ENCODE results near the gene IGFALS.

IGFALS gene

DNA sequence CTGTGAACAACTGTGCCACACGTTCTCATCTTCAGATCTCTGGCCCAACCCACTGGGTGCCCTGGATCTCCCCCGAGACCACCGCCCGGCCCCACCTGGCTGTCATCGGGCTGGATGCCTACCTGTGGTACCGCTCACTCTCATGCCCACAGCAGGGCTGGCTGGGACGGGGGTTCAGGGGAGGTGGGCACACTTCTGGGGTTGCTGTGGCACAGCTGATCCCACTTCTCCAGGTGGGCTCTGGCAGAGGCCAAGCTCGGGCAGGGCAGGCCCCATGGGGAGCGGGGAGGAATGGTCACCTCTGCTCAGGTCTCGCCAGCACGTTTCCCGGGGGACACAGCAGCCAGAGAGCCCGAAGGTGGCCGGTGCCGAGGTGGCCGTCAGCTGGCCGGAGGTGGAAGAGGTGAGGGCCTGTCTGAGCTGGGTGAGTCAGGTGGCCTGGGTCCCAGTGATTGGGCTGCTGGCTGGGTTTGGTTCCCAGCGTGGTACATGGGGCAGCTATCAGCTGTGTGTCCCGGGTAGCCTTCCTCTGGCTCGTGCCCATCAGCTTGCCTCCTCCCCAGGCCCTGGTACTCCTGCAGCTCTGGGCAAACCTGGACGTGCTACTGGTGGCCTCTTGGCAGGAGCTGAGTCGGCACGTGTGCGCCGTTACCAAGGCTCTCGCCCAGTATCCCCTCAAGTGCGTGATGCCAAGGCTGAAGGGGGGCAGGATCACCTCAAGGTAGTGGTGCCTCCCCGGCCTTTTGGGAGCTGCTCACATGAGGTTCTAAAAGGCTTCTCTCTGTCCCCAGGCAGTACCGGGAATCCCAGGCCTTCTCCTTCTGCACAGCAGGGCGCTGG is 18.3 kb downstream of the IGFALS start:
- DNase-seq = no peak

GRCh38 chr16:1774448-1774780 is 19.1 kb downstream of the IGFALS start:
- DNase-seq = no peak

- DNase-seq = no peak
Observed at GRCh38 chr16:1773703-1774447, 19.6 kb downstream of the IGFALS start.

DNA sequence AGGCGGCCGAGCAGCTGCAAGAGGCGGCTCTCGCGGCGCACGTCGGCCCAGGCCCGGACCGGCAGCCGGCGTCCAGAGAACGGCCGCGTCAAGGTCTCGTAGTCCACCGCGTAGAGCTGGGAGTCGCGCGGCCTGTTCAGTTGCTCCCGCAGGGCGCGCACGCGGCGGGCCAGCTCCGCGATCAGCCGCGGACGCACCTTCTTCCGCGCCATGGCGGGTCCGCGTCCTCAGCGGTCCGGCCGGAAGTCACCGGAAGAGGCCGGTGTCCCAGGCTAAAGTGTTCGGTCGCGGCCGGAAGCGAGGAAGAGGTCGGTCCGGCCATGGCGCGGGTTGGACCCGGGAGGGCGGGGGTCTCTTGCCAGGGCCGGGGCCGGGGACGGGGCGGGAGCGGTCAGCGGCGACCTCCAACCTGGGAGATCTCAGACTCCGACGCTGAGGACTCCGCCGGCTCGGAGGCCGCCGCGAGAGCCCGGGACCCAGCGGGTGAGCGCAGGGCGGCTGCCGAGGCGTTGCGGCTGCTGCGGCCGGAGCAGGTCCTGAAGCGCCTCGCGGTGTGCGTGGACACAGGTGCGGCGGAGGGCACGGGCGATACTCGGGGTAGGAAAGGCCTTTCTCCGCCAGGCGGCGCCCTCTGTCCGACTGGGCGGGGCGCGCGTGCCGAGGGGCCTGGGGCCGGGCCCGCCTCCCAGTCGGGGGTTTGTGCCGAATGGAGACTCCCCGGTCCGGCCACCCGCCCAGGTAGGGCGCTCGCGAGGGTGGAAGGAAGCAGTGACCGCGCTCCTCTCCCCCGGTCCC is 20.4 kb downstream of the IGFALS start, which contains the start of gene MRPS34:
Gene MRPS34, minus strand, starts transcription at position 227 of the 795 bp plus-strand sequence. Its CDS starts 15 bp downstream, at position 212.
- peak; percentile 75 for DNase-seq

GRCh38 chr16:1772362-1772907 is 21.1 kb downstream of the IGFALS start, which contains the start of gene EME2:
EME2 (plus strand) TSS chr16:1772810; CDS start chr16:1773228, 418 bp downstream.
- DNase-seq = peak; percentile 40

- DNase-seq = no peak
Observed at GRCh38 chr16:1771864-1772361, 21.6 kb downstream of the IGFALS start.

- DNase-seq = peak; percentile 74
Observed at GRCh38 chr16:1771188-1771863, 22.2 kb downstream of the IGFALS start, which contains the start of gene NME3. NME3 (minus strand) TSS chr16:1771543; CDS start chr16:1771534, 9 bp downstream.

DNA sequence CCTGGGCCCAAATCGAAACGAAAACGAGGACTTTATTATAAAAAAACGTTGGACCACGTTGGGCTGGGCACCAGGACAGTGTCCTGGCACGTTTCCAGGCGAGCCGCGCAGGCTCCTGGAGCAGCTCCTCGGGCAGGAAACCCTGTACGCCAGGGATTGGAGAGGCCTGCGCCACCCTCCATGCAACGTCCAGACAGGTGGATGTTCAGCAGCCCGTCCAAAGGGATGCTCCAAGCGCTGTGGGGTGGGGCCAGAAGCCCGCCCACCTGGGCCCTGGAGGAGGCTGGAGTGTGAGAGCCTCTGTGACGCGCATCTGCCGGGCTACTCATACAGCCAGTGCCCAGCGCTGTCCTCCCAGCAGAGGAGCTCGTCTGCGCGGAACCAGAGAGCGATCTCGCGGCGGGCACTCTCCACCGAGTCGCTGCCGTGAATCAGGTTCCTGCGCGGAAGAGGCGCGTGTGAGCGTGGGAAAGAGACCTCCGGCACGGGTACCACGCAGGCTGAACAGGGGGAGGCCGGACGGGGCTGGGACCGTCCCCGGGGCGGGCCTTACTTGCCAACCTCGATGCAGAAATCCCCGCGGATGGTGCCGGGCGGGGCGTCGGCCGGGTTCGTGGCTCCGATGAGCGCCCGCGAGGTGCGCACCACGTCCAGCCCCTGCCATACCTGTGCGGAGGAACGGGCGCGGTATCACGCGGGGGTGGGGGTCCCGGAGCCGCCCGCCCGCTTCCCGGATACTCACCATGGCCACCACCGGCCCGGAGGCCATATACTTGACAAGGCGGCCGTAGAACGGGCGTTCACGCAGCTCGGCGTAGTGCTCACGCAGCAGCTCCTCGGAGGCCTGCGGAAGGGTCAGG is 22.9 kb downstream of the IGFALS start:
- peak; percentile 46 for DNase-seq

DNA sequence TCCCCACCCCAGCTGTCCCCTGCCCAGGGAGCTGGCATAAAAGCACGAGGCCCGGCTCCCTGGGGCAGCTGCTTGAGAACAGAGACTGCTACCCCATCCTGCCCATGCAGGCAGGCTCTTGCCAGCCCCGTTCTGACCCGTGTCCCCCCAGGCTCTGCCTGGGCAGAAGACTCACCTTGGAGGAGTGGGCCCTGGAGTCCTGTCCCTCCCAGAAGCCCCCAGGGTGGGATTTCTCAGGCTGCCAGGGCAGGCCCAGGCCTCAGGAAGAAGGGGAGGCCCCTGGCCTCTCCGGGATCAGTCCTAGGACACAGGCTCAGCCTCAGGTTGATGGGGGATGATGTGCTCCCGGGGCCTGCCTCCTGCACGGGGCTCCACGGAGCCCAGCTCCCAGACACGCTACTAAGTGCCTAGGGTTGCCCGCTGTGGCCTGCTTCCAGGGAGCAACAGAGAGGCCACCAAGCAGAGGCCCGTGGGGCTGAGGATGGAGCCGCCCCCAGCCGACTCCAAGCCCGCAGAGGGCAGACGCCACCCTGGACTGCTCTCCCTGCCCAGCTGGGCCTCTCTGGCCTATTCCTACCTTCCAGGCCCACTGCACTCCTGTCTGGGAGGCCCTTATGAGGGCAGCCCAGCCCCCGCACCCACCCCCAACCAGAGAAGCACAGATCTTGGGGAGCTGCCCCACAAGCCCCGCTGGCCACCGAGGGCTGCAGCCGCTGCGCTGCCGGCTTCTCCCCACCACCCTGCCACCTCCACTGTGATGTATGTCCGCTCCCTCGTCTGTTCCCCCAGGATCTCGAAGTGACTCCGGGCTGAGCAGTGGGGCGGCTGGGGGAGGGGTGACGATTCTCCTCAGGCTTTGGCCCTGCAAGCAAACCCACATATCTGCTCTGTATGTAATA is 23.9 kb downstream of the IGFALS start:
- DNase-seq = no peak

GRCh38 chr16:1768767-1769401 is 24.6 kb downstream of the IGFALS start:
- no peak for DNase-seq

DNA sequence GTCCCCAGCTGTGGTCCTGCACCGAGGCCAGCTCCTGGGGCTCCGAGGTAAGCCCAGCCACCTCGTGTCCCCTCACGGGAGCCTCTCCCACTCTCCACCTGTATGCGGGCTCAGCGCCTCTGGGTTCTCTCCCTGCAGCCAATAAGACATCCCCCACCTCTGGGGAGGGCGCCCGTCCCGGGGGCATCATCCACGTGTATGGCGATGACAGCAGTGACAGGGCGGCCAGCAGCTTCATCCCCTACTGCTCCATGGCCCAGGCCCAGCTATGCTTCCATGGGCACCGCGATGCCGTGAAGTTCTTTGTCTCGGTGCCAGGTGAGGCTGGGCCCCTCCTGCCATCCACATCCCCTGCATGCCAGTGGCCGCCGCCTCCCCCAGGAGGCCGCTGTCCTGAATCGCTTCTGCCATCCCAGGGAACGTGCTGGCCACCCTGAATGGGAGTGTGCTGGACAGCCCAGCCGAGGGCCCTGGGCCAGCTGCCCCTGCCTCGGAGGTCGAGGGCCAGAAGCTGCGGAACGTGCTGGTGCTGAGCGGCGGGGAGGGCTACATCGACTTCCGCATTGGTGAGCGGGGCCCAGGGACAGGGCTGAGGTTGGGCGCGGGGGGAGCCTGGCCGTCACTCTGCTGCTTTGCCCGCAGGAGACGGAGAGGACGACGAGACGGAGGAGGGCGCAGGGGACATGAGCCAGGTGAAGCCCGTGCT is 25.3 kb downstream of the IGFALS start:
- DNase-seq = no peak

- no peak for DNase-seq
Observed at GRCh38 chr16:1767116-1767994, 26.1 kb downstream of the IGFALS start.

- DNase-seq = no peak
Observed at GRCh38 chr16:1766701-1767100, 26.8 kb downstream of the IGFALS start.

DNA sequence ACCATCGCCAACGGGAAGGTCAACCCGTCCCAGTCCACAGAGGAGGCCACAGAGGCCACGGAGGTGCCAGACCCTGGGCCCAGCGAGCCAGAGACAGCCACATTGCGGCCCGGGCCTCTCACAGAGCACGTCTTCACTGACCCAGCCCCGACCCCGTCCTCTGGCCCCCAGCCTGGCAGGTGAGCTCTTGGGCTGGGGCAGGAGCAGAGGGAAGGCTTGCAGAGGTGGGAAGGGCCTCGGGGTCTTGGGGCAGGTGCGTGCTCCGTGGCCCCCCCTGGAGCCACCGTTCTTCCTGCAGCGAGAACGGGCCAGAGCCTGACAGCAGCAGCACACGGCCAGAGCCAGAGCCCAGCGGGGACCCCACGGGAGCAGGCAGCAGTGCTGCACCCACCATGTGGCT is 27.3 kb downstream of the IGFALS start:
- DNase-seq = no peak

- DNase-seq = no peak
Observed at GRCh38 chr16:1765826-1766225, 27.7 kb downstream of the IGFALS start.

DNA sequence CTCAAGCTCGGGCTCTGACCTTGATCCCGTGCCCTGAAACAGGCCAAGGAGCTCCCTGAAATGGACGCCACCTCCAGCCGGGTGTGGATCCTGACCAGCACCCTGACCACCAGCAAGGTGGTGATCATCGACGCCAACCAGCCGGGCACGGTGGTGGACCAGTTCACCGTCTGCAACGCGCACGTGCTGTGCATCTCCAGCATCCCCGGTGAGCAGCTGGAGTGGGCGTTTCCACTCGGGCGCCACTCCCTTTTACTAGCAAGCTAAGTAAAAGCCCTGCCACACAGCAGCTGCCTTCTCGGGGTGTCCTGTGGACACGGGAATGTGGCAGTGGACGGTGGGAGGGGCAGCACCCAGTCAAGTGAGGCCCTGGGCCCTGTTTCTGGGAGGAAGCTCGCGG is 28.5 kb downstream of the IGFALS start:
- no peak for DNase-seq

Measured in activated CD4-positive, alpha-beta T cell treated with anti-CD3 and anti-CD28 coated beads, Interleukin-2, amount 50 U/mL, for 1 hour (primary cell).